HFFc6 (cell line): Measurements from ENCODE around the gene EPS8L1. TPM values are rescaled to one million over a fixed set of nuclear protein-coding genes. Genes with fewer than 3 reads are reported as not detected.
"Not testable (repeated sequence)": the region's sequence is repeated elsewhere in the genome, so short reads cannot be mapped to it uniquely, and the experiment has no call there.

Experiments
- DNase-seq: peaks from one replicate; pipeline ENCODE4 v3.0.0-alpha.2; 2018
- H3K27ac Mint-ChIP-seq: 2 replicates; pipeline ENCODE4 v1.8.0; 2020; ENCODE audit warnings: mild to moderate bottlenecking, mixed read lengths
- H3K27me3 Mint-ChIP-seq: 2 replicates; pipeline ENCODE4 v1.8.0; 2021; ENCODE audit warnings: mild to moderate bottlenecking, moderate library complexity, mixed read lengths; ENCODE audit not compliant: insufficient read depth
- H3K36me3 Mint-ChIP-seq: 2 replicates; pipeline ENCODE4 v1.8.0; 2021; ENCODE audit warnings: low read depth, mixed read lengths
- H3K4me1 Mint-ChIP-seq: 2 replicates; pipeline ENCODE4 v1.8.0; 2020; ENCODE audit warnings: low read depth, mixed read lengths
- H3K4me3 Mint-ChIP-seq: 2 replicates; pipeline ENCODE4 v1.8.0; 2020; ENCODE audit warnings: mild to moderate bottlenecking, moderate library complexity, mixed read lengths
- H3K9me3 Mint-ChIP-seq: 2 replicates; pipeline ENCODE4 v1.8.0; 2020; ENCODE audit warnings: mild to moderate bottlenecking, mixed read lengths
- CTCF ChIP-seq: fragments of 200-600 bp; sonication (generic); IDR thresholded peaks from 2 replicates; pipeline ENCODE4 v1.5.0; 2021; ENCODE audit warnings: antibody characterized with exemption, mild to moderate bottlenecking
- total RNA-seq, 6 experiments: library from RNA; stranded (reverse); fragmentation: NEBNext Ultra II Directional; extraction: Animal tissue kit (Norgen Biotek cat#: 25700); gene quantifications; 2 replicates in 1 of 6; 3 replicates in 5 of 6; pipeline ENCODE4 v1.2.3, GENCODE V29; 2021

EPS8L1 gene
- total RNA-seq, 6 experiments from 2014 or later: 0.55 to 0.94 (median 0.64) TPM; not detected in 1

- no peak for TF ChIP-seq CTCF
- Mint-ChIP-seq H3K27ac (no peak overlapping the region), H3K27me3 (peaks cover 8% of the 10 kb centered on the region; the same call in 1 of the 2 replicates), H3K9me3 (peaks cover 27% of the 10 kb centered on the region), H3K4me1 (no peaks in the 10 kb centered on the region), H3K4me3 (no peak overlapping the region), H3K36me3 (no peaks in the 10 kb centered on the region)
- no peak for DNase-seq
Measured at GRCh38 chr19:55032170-55032800, 43.4 kb upstream of the EPS8L1 start.

- not testable (repeated sequence) for H3K27me3 Mint-ChIP-seq, DNase-seq, H3K4me3 Mint-ChIP-seq, H3K27ac Mint-ChIP-seq, H3K36me3 Mint-ChIP-seq, H3K4me1 Mint-ChIP-seq
- H3K9me3 Mint-ChIP-seq: peaks cover 27% of the 10 kb centered on the region
Measured at GRCh38 chr19:55032976-55033643, 42.6 kb upstream of the EPS8L1 start.

- H3K9me3 Mint-ChIP-seq: peaks cover 27% of the 10 kb centered on the region
- DNase-seq: no peak
- peaks cover 2% of the 10 kb centered on the region; the same call in 1 of the 2 replicates for H3K36me3 Mint-ChIP-seq
- TF ChIP-seq CTCF: no peak
- H3K4me3 Mint-ChIP-seq: no peak overlapping the region
- H3K4me1 Mint-ChIP-seq: no peaks in the 10 kb centered on the region
- no peak overlapping the region for H3K27ac Mint-ChIP-seq
- peaks cover 8% of the 10 kb centered on the region; the same call in 1 of the 2 replicates for H3K27me3 Mint-ChIP-seq
Measured at GRCh38 chr19:55034751-55035150, 40.9 kb upstream of the EPS8L1 start.

GRCh38 chr19:55036058-55036457, 39.6 kb upstream of the EPS8L1 start:
- no peak overlapping the region for H3K4me3 Mint-ChIP-seq
- H3K27me3 Mint-ChIP-seq: peaks cover 8% of the 10 kb centered on the region; the same call in 1 of the 2 replicates
- peaks cover 27% of the 10 kb centered on the region for H3K9me3 Mint-ChIP-seq
- no peaks in the 10 kb centered on the region for H3K4me1 Mint-ChIP-seq
- no peak overlapping the region for H3K27ac Mint-ChIP-seq
- peaks cover 5% of the 10 kb centered on the region; the same call in 1 of the 2 replicates for H3K36me3 Mint-ChIP-seq
- no peak for TF ChIP-seq CTCF
- DNase-seq: no peak

GRCh38 chr19:55037603-55038002, 38.1 kb upstream of the EPS8L1 start:
- H3K4me3 Mint-ChIP-seq, H3K27ac Mint-ChIP-seq, H3K4me1 Mint-ChIP-seq, H3K27me3 Mint-ChIP-seq, DNase-seq, H3K36me3 Mint-ChIP-seq: not testable (repeated sequence)
- H3K9me3 Mint-ChIP-seq: peaks cover 26% of the 10 kb centered on the region

- not testable (repeated sequence) for H3K4me3 Mint-ChIP-seq, H3K27ac Mint-ChIP-seq
- peaks cover 13% of the 10 kb centered on the region for H3K36me3 Mint-ChIP-seq
Measured at GRCh38 chr19:55040654-55041053, 35.0 kb upstream of the EPS8L1 start.

GRCh38 chr19:55041244-55041626, 34.4 kb upstream of the EPS8L1 start:
- no peak for DNase-seq
- H3K36me3 Mint-ChIP-seq: peaks cover 13% of the 10 kb centered on the region

More at GRCh38 chr19:55040654-55041053, 35.0 kb upstream of the EPS8L1 start:
- H3K4me1 Mint-ChIP-seq, H3K27me3 Mint-ChIP-seq, DNase-seq, H3K9me3 Mint-ChIP-seq: not testable (repeated sequence)

More at GRCh38 chr19:55041244-55041626, 34.4 kb upstream of the EPS8L1 start:
- no peak overlapping the region for H3K4me3 Mint-ChIP-seq
- no peak overlapping the region for H3K27ac Mint-ChIP-seq
- peaks cover 5% of the 10 kb centered on the region; the same call in 1 of the 2 replicates for H3K9me3 Mint-ChIP-seq
- peaks cover 6% of the 10 kb centered on the region; the same call in 1 of the 2 replicates for H3K27me3 Mint-ChIP-seq
- H3K4me1 Mint-ChIP-seq: no peaks in the 10 kb centered on the region
- no peak for TF ChIP-seq CTCF
